Nephron progenitor cell (in vitro differentiated cells): ENCODE measurements around the gene KLHDC9.
A peak's percentile ranks its signal among the peaks of the same experiment; 100 is the strongest.

Experiments used
- DNase-seq: peaks from one replicate; pipeline ENCODE4 v3.0.0; 2021
- H3K27ac Mint-ChIP-seq: 2 replicates; pipeline ENCODE4 v1.8.0; 2021; ENCODE audit warnings: mild to moderate bottlenecking, moderate library complexity, mixed read lengths
- H3K27me3 Mint-ChIP-seq: 2 replicates; pipeline ENCODE4 v1.8.0; 2021; ENCODE audit warnings: mild to moderate bottlenecking, low read depth, mixed read lengths; ENCODE audit not compliant: poor library complexity
- H3K36me3 Mint-ChIP-seq: 2 replicates; pipeline ENCODE4 v1.8.0; 2021; ENCODE audit warnings: low read depth, mixed read lengths
- H3K4me1 Mint-ChIP-seq: 2 replicates; pipeline ENCODE4 v1.8.0; 2021; ENCODE audit warnings: mixed read lengths
- H3K4me3 Mint-ChIP-seq: 2 replicates; pipeline ENCODE4 v1.8.0; 2021; ENCODE audit warnings: mild to moderate bottlenecking, moderate library complexity, mixed read lengths
- H3K9me3 Mint-ChIP-seq: 2 replicates; pipeline ENCODE4 v1.8.0; 2021; ENCODE audit warnings: mild to moderate bottlenecking, moderate library complexity, mixed read lengths
- CTCF ChIP-seq: fragments of 200-600 bp; sonication (generic); IDR thresholded peaks from 2 replicates; pipeline ENCODE4 v1.5.0; 2021; ENCODE audit warnings: antibody characterized with exemption

KLHDC9 gene

GRCh38 chr1:161122967-161123366 is 24.8 kb downstream of the KLHDC9 start:
- Mint-ChIP-seq H3K9me3 (no peaks in the 10 kb centered on the region), H3K4me3 (no peak overlapping the region), H3K4me1 (peaks cover 46% of the 10 kb centered on the region), H3K27me3 (no peaks in the 10 kb centered on the region), H3K27ac (peak overlapping the region; percentile 92), H3K36me3 (peaks cover 62% of the 10 kb centered on the region)
- no peak for TF ChIP-seq CTCF
- DNase-seq: no peak

- TF ChIP-seq CTCF: no peak
- H3K36me3 Mint-ChIP-seq: peaks cover 56% of the 10 kb centered on the region
- H3K4me1 Mint-ChIP-seq: peaks cover 59% of the 10 kb centered on the region
- H3K4me3 Mint-ChIP-seq: no peak overlapping the region
- H3K27me3 Mint-ChIP-seq: no peaks in the 10 kb centered on the region
- no peak overlapping the region for H3K27ac Mint-ChIP-seq
- no peaks in the 10 kb centered on the region for H3K9me3 Mint-ChIP-seq
- DNase-seq: no peak
Measured at GRCh38 chr1:161127649-161128048, 29.5 kb downstream of the KLHDC9 start.

DNA sequence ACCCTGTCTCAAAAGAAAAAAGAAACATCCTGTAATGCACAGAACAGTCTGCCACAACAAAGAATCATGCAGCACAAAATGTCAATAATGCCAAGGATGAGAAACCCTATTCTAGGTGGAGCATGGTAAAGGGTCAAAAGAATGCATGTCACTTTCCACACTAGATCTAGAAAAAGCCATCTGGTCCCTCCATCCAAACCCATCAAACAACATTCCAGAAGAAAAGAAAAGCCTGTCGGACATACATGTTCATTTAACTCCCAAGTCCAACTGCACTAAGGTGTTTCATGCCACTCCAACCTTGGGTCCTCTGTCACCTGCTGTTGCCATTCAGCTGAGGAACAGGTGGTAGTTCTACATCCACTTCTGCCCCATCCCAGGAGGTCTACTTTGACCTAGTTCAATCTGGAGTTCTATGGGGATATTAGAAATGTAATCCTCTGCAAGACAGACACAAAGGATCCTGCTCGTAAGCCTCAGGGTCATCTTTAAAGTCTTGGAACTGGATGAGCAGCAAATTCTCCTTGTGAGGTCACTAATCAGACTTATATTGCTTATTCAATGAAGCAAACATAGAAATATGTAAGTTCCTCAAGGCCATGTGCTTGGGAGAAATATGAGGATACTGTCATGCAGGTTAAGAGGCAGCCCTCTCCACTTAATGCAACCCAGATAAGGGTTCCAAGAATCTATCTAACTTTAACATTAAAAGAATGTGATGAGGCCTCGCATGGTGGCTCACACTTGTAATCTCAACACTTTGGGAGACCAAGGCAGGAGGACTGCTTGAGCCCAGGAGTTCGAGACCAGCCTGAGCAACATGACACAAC is 30.6 kb downstream of the KLHDC9 start:
- no peaks in the 10 kb centered on the region for H3K27me3 Mint-ChIP-seq
- no peak for TF ChIP-seq CTCF
- H3K27ac Mint-ChIP-seq: no peak overlapping the region
- peak overlapping the region; percentile 37 for H3K4me3 Mint-ChIP-seq
- H3K4me1 Mint-ChIP-seq: peaks cover 59% of the 10 kb centered on the region
- peaks cover 45% of the 10 kb centered on the region for H3K36me3 Mint-ChIP-seq
- no peak for DNase-seq
- H3K9me3 Mint-ChIP-seq: no peaks in the 10 kb centered on the region

GRCh38 chr1:161130266-161130665 is 32.1 kb downstream of the KLHDC9 start:
- Mint-ChIP-seq H3K36me3 (peaks cover 40% of the 10 kb centered on the region), H3K4me3 (no peak overlapping the region), H3K9me3 (no peaks in the 10 kb centered on the region), H3K27ac (peak overlapping the region; percentile 98), H3K27me3 (no peaks in the 10 kb centered on the region), H3K4me1 (peaks cover 59% of the 10 kb centered on the region)
- no peak for TF ChIP-seq CTCF
- no peak for DNase-seq

- no peak for TF ChIP-seq CTCF
- peaks cover 27% of the 10 kb centered on the region for H3K36me3 Mint-ChIP-seq
- no peaks in the 10 kb centered on the region for H3K9me3 Mint-ChIP-seq
- peak overlapping the region; percentile 98 for H3K27ac Mint-ChIP-seq
- no peaks in the 10 kb centered on the region for H3K27me3 Mint-ChIP-seq
- DNase-seq: peak; percentile 13
- H3K4me1 Mint-ChIP-seq: peaks cover 69% of the 10 kb centered on the region
- no peak overlapping the region for H3K4me3 Mint-ChIP-seq
Measured at GRCh38 chr1:161131523-161132409, 33.6 kb downstream of the KLHDC9 start.
